HepG2 (cell line): ENCODE measurements around the gene AP2S1. TPM values are rescaled to one million over a fixed set of nuclear protein-coding genes. Genes with fewer than 3 reads are reported as not detected.

Experiments used
- AHR ChIP-seq: IDR thresholded peaks from 2 replicates; pipeline ENCODE4 v1.6.1; 2018; ENCODE audit warnings: missing genetic modification reagents, missing compliant biosample characterization
- HNRNPK ChIP-seq: fragments of 200-400 bp; formaldehyde crosslinking; IDR thresholded peaks from 2 replicates; pipeline ENCODE4 v1.6.1; 2018; ENCODE audit warnings: low read length, low read depth, moderate library complexity, mild to moderate bottlenecking; ENCODE audit not compliant: poor library complexity, severe bottlenecking
- MED1 ChIP-seq: sonication (generic); formaldehyde crosslinking; IDR thresholded peaks from 2 replicates; pipeline ENCODE4 v1.4.0; 2020; ENCODE audit warnings: missing genetic modification reagents
- MTA3 ChIP-seq: sonication (generic); formaldehyde crosslinking; IDR thresholded peaks from 2 replicates; pipeline ENCODE4 v1.4.0; 2020; ENCODE audit warnings: missing genetic modification reagents
- PPARG ChIP-seq: conservative IDR thresholded peaks from 2 replicates; pipeline ENCODE4 v1.6.1; 2016; ENCODE audit warnings: missing biosample characterization, missing genetic modification reagents
- SP4 ChIP-seq: sonication (generic); formaldehyde crosslinking; IDR thresholded peaks from 2 replicates; pipeline ENCODE4 v1.8.1; 2023; ENCODE audit warnings: mild to moderate bottlenecking, missing genetic modification reagents
- ZFP41 ChIP-seq: sonication (generic); formaldehyde crosslinking; IDR thresholded peaks from 2 replicates; pipeline ENCODE4 v1.4.0; 2020; ENCODE audit warnings: mild to moderate bottlenecking, missing genetic modification reagents, borderline replicate concordance
- ZIK1 ChIP-seq: sonication (generic); formaldehyde crosslinking; IDR thresholded peaks from 2 replicates; pipeline ENCODE4 v1.5.0; 2020; ENCODE audit warnings: mild to moderate bottlenecking, low read depth, missing genetic modification reagents, borderline replicate concordance
- ZNF367 ChIP-seq: sonication (generic); formaldehyde crosslinking; IDR thresholded peaks from 2 replicates; pipeline ENCODE4 v1.4.0; 2020; ENCODE audit warnings: missing genetic modification reagents, borderline replicate concordance
- ZNF615 ChIP-seq: sonication (generic); formaldehyde crosslinking; IDR thresholded peaks from 2 replicates; pipeline ENCODE4 v1.5.0; 2020; ENCODE audit warnings: mild to moderate bottlenecking, missing genetic modification reagents, borderline replicate concordance
- ZNF776 ChIP-seq: sonication (generic); formaldehyde crosslinking; IDR thresholded peaks from 2 replicates; pipeline ENCODE4 v1.4.0; 2020; ENCODE audit warnings: mild to moderate bottlenecking, missing genetic modification reagents
- polyA plus RNA-seq, 8 experiments: library from polyadenylated mRNA; depleted of rRNA in 3 of 8; stranded (reverse) in 7 of 8; unstranded in 1 of 8; fragments of >200 nt; fragmentation: Illumina TruSeq in 4 of 8; extraction: Trizol in 4 of 8; gene quantifications; 2 replicates each; pipeline versions ENCODE4 v1.2.1 to v1.2.3, GENCODE V29; 2011 to 2016; ENCODE audit warnings: low read depth in 4 of 8, missing spikeins in 1 of 8, mixed read lengths in 1 of 8; ENCODE audit not compliant: insufficient read depth in 1 of 8
- total RNA-seq, 5 experiments: library from RNA; depleted of rRNA; stranded (reverse); fragments of >200 nt; fragmentation: Illumina TruSeq; extraction: Trizol; gene quantifications; 2 replicates each; pipeline ENCODE4 v1.2.3, GENCODE V29; 2016; ENCODE audit warnings: low read depth in 1 of 5
- TF ChIP-seq, protein P1 (sequence below): sonication (generic); IDR thresholded peaks from 2 replicates; pipeline ENCODE4 v1.6.1; 2016; ENCODE audit warnings: low read depth, borderline replicate concordance
- TF ChIP-seq, protein P2 (sequence below): sonication (generic); formaldehyde crosslinking; IDR thresholded peaks from 2 replicates; pipeline ENCODE4 v1.4.0; 2020; ENCODE audit warnings: missing genetic modification reagents
- TF ChIP-seq, protein P3 (sequence below): sonication (generic); formaldehyde crosslinking; IDR thresholded peaks from 2 replicates; pipeline ENCODE4 v1.5.0; 2020; ENCODE audit warnings: missing genetic modification reagents
- TF ChIP-seq, protein P4 (sequence below): sonication (generic); formaldehyde crosslinking; IDR thresholded peaks from 2 replicates; pipeline ENCODE4 v1.5.1; 2020; ENCODE audit warnings: missing genetic modification reagents, mild to moderate bottlenecking, borderline replicate concordance
- TF ChIP-seq, protein P5 (sequence below), 2 experiments: sonication (generic) in 1 of 2; formaldehyde crosslinking in 1 of 2; IDR thresholded peaks; 2 replicates each; pipeline versions ENCODE4 v1.4.0 to v1.6.1; 2016 to 2020; ENCODE audit warnings: borderline replicate concordance in 1 of 2, low read depth in 1 of 2, mild to moderate bottlenecking in 1 of 2, missing genetic modification reagents in 1 of 2

Gene AP2S1
- total and polyA plus RNA-seq, 2 of the 13 experiments (the other 11 are each of a cell fraction or from before 2014, with no cell fraction given): 45.2 to 86.1 TPM

DNA sequence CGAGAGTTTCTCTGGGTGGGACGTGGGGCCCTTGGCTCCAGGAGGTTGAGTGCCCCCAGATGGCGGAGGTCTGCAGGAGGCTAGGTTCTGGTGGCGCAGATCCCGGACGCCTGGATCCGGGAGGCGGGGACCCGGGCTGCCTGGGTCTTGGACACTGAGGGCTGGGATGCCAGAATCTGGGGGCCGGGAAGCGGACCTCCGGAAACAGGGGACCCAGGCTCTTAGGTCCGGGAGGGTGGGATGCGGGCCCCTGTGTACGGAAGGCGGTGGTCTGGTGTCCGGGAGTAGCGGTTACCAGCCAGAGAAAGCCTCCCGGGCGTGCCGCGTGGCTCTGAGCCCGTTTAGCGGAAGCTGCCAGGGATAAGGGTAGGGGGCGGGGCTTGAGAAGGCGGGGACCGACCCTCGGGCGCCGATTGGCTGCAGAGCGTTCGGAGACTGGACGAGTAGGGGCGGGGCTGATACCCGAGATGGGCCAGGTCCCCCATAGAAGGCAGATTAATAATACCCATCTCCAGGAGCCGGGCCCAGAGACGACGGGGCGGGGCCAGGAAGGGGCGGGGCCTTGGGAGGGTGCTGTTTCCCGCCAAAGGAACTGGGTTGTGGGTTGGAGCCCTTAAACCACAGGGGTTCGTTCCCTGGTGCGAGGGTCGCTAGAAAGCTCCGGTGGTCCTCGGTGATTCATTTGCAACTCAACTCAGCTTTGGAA lies 62.2 kb downstream of the AP2S1 start, which contains the start of gene SLC1A5 (continued):
- TF ChIP-seq, protein P1, sequence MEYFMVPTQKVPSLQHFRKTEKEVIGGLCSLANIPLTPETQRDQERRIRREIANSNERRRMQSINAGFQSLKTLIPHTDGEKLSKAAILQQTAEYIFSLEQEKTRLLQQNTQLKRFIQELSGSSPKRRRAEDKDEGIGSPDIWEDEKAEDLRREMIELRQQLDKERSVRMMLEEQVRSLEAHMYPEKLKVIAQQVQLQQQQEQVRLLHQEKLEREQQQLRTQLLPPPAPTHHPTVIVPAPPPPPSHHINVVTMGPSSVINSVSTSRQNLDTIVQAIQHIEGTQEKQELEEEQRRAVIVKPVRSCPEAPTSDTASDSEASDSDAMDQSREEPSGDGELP: no peak; the same call in 1 of the 2 replicates
- no peak for TF ChIP-seq HNRNPK
- TF ChIP-seq ZNF367 (CRISPR knock-in tag): no peak
- peak; percentile 83 for TF ChIP-seq SP4
- TF ChIP-seq, protein P2, sequence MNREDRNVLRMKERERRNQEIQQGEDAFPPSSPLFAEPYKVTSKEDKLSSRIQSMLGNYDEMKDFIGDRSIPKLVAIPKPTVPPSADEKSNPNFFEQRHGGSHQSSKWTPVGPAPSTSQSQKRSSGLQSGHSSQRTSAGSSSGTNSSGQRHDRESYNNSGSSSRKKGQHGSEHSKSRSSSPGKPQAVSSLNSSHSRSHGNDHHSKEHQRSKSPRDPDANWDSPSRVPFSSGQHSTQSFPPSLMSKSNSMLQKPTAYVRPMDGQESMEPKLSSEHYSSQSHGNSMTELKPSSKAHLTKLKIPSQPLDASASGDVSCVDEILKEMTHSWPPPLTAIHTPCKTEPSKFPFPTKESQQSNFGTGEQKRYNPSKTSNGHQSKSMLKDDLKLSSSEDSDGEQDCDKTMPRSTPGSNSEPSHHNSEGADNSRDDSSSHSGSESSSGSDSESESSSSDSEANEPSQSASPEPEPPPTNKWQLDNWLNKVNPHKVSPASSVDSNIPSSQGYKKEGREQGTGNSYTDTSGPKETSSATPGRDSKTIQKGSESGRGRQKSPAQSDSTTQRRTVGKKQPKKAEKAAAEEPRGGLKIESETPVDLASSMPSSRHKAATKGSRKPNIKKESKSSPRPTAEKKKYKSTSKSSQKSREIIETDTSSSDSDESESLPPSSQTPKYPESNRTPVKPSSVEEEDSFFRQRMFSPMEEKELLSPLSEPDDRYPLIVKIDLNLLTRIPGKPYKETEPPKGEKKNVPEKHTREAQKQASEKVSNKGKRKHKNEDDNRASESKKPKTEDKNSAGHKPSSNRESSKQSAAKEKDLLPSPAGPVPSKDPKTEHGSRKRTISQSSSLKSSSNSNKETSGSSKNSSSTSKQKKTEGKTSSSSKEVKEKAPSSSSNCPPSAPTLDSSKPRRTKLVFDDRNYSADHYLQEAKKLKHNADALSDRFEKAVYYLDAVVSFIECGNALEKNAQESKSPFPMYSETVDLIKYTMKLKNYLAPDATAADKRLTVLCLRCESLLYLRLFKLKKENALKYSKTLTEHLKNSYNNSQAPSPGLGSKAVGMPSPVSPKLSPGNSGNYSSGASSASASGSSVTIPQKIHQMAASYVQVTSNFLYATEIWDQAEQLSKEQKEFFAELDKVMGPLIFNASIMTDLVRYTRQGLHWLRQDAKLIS (CRISPR knock-in tag): 0 out of 2 replicates have a peak, but pooled peaks have one; percentile 85
- peak; percentile 35; the same call in 1 of the 2 replicates for TF ChIP-seq ZFP41 (CRISPR knock-in tag)
- TF ChIP-seq ZNF615: no peak
- TF ChIP-seq ZIK1 (CRISPR knock-in tag): peak; percentile 76; the same call in 1 of the 2 replicates
- TF ChIP-seq, protein P3, sequence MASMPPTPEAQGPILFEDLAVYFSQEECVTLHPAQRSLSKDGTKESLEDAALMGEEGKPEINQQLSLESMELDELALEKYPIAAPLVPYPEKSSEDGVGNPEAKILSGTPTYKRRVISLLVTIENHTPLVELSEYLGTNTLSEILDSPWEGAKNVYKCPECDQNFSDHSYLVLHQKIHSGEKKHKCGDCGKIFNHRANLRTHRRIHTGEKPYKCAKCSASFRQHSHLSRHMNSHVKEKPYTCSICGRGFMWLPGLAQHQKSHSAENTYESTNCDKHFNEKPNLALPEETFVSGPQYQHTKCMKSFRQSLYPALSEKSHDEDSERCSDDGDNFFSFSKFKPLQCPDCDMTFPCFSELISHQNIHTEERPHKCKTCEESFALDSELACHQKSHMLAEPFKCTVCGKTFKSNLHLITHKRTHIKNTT (CRISPR knock-in tag): no peak
- no peak for TF ChIP-seq MTA3 (CRISPR knock-in tag)
- TF ChIP-seq PPARG: no peak
- no peak for TF ChIP-seq ZNF776 (CRISPR knock-in tag)
- TF ChIP-seq, protein P4, sequence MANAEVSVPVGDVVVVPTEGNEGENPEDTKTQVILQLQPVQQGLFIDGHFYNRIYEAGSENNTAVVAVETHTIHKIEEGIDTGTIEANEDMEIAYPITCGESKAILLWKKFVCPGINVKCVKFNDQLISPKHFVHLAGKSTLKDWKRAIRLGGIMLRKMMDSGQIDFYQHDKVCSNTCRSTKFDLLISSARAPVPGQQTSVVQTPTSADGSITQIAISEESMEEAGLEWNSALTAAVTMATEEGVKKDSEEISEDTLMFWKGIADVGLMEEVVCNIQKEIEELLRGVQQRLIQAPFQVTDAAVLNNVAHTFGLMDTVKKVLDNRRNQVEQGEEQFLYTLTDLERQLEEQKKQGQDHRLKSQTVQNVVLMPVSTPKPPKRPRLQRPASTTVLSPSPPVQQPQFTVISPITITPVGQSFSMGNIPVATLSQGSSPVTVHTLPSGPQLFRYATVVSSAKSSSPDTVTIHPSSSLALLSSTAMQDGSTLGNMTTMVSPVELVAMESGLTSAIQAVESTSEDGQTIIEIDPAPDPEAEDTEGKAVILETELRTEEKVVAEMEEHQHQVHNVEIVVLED: no peak
- TF ChIP-seq MED1 (CRISPR knock-in tag): peak; percentile 39; the same call in 1 of the 2 replicates
- TF ChIP-seq, protein P5, sequence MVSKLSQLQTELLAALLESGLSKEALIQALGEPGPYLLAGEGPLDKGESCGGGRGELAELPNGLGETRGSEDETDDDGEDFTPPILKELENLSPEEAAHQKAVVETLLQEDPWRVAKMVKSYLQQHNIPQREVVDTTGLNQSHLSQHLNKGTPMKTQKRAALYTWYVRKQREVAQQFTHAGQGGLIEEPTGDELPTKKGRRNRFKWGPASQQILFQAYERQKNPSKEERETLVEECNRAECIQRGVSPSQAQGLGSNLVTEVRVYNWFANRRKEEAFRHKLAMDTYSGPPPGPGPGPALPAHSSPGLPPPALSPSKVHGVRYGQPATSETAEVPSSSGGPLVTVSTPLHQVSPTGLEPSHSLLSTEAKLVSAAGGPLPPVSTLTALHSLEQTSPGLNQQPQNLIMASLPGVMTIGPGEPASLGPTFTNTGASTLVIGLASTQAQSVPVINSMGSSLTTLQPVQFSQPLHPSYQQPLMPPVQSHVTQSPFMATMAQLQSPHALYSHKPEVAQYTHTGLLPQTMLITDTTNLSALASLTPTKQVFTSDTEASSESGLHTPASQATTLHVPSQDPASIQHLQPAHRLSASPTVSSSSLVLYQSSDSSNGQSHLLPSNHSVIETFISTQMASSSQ (IDR thresholded peaks at IDR 0.05; ENCODE audit: low read depth): no peak
- TF ChIP-seq, protein P5 (CRISPR knock-in tag; IDR thresholded peaks at IDR 0.05; ENCODE audit: borderline replicate concordance): peak; percentile 51; the same call in 1 of the 2 replicates
- peak; percentile 92 for TF ChIP-seq AHR (CRISPR knock-in tag)
